OCI-LY3 (cell line): Measurements from ENCODE around the gene ABHD3.

Source experiments
- H2AFZ ChIP-seq: fragments of 200-600, 300-600 bp; shearing (Covaris generic); 2 replicates; pipeline ENCODE4 v1.6.0; 2014; ENCODE audit warnings: antibody characterized with exemption, low read depth, low read length
- H3K27ac ChIP-seq: fragments of 200-600, 300-600 bp; sonication (generic); 2 replicates; pipeline ENCODE4 v1.5.1; 2014; ENCODE audit warnings: mild to moderate bottlenecking, low read length, moderate library complexity, mixed read lengths
- H3K27me3 ChIP-seq: fragments of 200-600, 300-600 bp; sonication (generic); 2 replicates; pipeline ENCODE4 v1.6.1; 2014; ENCODE audit warnings: low read depth, low read length, mixed read lengths
- H3K36me3 ChIP-seq: fragments of 200-600, 300-600 bp; sonication (generic); replicated peaks from 2 replicates; pipeline ENCODE3; 2014; ENCODE audit warnings: low read depth, low read length, mixed read lengths
- H3K4me1 ChIP-seq: fragments of 300-600, 200-600 bp; sonication (generic); 2 replicates; pipeline ENCODE4 v1.6.1; 2014; ENCODE audit warnings: low read length, mixed read lengths
- H3K4me2 ChIP-seq: fragments of 200-600, 300-600 bp; sonication (generic); 2 replicates; pipeline ENCODE4 v1.6.1; 2014; ENCODE audit warnings: low read length, mixed read lengths
- H3K4me3 ChIP-seq: fragments of 300-600, 200-600 bp; sonication (generic); 2 replicates; pipeline ENCODE4 v1.5.1; 2014; ENCODE audit warnings: antibody characterized with exemption, mild to moderate bottlenecking, low read length, moderate library complexity
- H3K79me2 ChIP-seq: fragments of 300-600, 200-600 bp; shearing (Covaris generic); 2 replicates; pipeline ENCODE4 v1.6.1; 2014; ENCODE audit warnings: mild to moderate bottlenecking, low read length, mixed read lengths
- H3K9ac ChIP-seq: fragments of 300-600, 200-600 bp; shearing (Covaris generic); 2 replicates; pipeline ENCODE4 v1.6.0; 2014; ENCODE audit warnings: mild to moderate bottlenecking, low read length, moderate library complexity
- H3K9me3 ChIP-seq: fragments of 200-600, 300-600 bp; shearing (Covaris generic); 2 replicates; pipeline ENCODE4 v1.6.1; 2014; ENCODE audit warnings: low read length, mixed read lengths; ENCODE audit not compliant: insufficient read depth
- H4K20me1 ChIP-seq: fragments of 200-600, 300-600 bp; sonication (generic); 2 replicates; pipeline ENCODE4 v1.6.1; 2016; ENCODE audit warnings: low read length, mixed read lengths; ENCODE audit not compliant: insufficient read depth
- CTCF ChIP-seq: fragments of 200-600, 300-600 bp; sonication (generic); IDR thresholded peaks from 2 replicates; pipeline ENCODE4 v1.5.1; 2014; ENCODE audit warnings: antibody characterized with exemption, low read length, low read depth
- EZH2phosphoT487 ChIP-seq: fragments of 200-600 bp; shearing (Covaris generic); IDR thresholded peaks from 2 replicates; pipeline ENCODE4 v1.6.1; 2018; ENCODE audit warnings: antibody characterized with exemption, mixed run types, low read depth

The ABHD3 gene

GRCh38 chr18:21662581-21662980, 42.0 kb downstream of the ABHD3 start:
- Histone ChIP-seq H3K27ac (no peak overlapping the region), H3K4me1 (no peaks in the 10 kb centered on the region), H3K9me3 (no peaks in the 10 kb centered on the region), H3K4me2 (no peak overlapping the region), H4K20me1 (no peaks in the 10 kb centered on the region), H2AFZ (no peak overlapping the region), H3K27me3 (no peaks in the 10 kb centered on the region), H3K79me2 (no peaks in the 10 kb centered on the region), H3K4me3 (no peak overlapping the region), H3K9ac (no peak overlapping the region), H3K36me3 (peaks cover 3% of the 10 kb centered on the region)
- TF ChIP-seq EZH2phosphoT487 (no peak), CTCF (no peak)

- H3K9ac ChIP-seq = no peak overlapping the region
- H3K4me2 ChIP-seq = no peak overlapping the region
- H3K4me1 ChIP-seq = no peaks in the 10 kb centered on the region
- no peaks in the 10 kb centered on the region for H4K20me1 ChIP-seq
- TF ChIP-seq CTCF (no peak), EZH2phosphoT487 (no peak)
- H3K79me2 ChIP-seq = no peaks in the 10 kb centered on the region
- no peak overlapping the region for H3K4me3 ChIP-seq
- no peaks in the 10 kb centered on the region for H3K27me3 ChIP-seq
- no peak overlapping the region for H2AFZ ChIP-seq
- H3K27ac ChIP-seq = no peak overlapping the region
- H3K36me3 ChIP-seq = peaks cover 3% of the 10 kb centered on the region
- no peaks in the 10 kb centered on the region for H3K9me3 ChIP-seq
Observed at GRCh38 chr18:21660078-21660477, 44.5 kb downstream of the ABHD3 start.

GRCh38 chr18:21656402-21656801, 48.2 kb downstream of the ABHD3 start:
- Histone ChIP-seq H4K20me1 (no peaks in the 10 kb centered on the region), H3K79me2 (no peaks in the 10 kb centered on the region), H3K27me3 (no peaks in the 10 kb centered on the region), H3K4me3 (no peak overlapping the region), H3K27ac (no peak overlapping the region), H3K9ac (no peak overlapping the region), H2AFZ (no peak overlapping the region), H3K9me3 (no peaks in the 10 kb centered on the region), H3K4me2 (no peak overlapping the region), H3K36me3 (peaks cover 3% of the 10 kb centered on the region), H3K4me1 (no peaks in the 10 kb centered on the region)
- TF ChIP-seq EZH2phosphoT487 = no peak
- no peak for TF ChIP-seq CTCF

- Histone ChIP-seq H3K9ac (no peak overlapping the region), H2AFZ (no peak overlapping the region), H3K9me3 (no peaks in the 10 kb centered on the region), H3K27ac (no peak overlapping the region), H3K4me3 (no peak overlapping the region), H3K27me3 (no peaks in the 10 kb centered on the region), H3K4me1 (no peaks in the 10 kb centered on the region), H3K79me2 (no peaks in the 10 kb centered on the region), H3K36me3 (peaks cover 3% of the 10 kb centered on the region), H3K4me2 (no peak overlapping the region), H4K20me1 (no peaks in the 10 kb centered on the region)
- TF ChIP-seq EZH2phosphoT487 = no peak
- TF ChIP-seq CTCF = no peak
Observed at GRCh38 chr18:21653361-21653760, 51.2 kb downstream of the ABHD3 start.
